H1 (cell line): ENCODE results near the gene MPRIP. TPM values are rescaled to one million over a fixed set of nuclear protein-coding genes. Genes with fewer than 3 reads are reported as not detected.
A peak's percentile ranks its signal among the peaks of the same experiment; 100 is the strongest.

Experiments used
- CTCF ChIA-PET: fragments of 300-600 bp; sonication (Branson Sonifier 250); formaldehyde crosslinking; loops from one replicate; lab custom pipeline; 2021; ENCODE audit not compliant: partially characterized antibody; lab: Charles Lee
- POLR2A ChIA-PET: fragments of 300-600 bp; sonication (Branson Sonifier 250); formaldehyde crosslinking; loops from one replicate; lab custom pipeline; 2021; ENCODE audit warnings: inconsistent platforms; ENCODE audit not compliant: partially characterized antibody; lab: Charles Lee
- DNase-seq, 2 experiments: peaks; one replicate each; pipeline versions ENCODE4 v3.0.0 to v3.0.0-alpha.2; 2010 to 2022; ENCODE audit warnings: low spot score in 2 of 2, low read depth in 1 of 2, mixed read lengths in 1 of 2
- FAIRE-seq: peaks from 2 replicates; lab custom pipeline; 2011; peaks lifted over from hg19 to GRCh38; lab: Jason Lieb, UNC
- H2AFZ ChIP-seq: 2 replicates; pipeline ENCODE4 v1.8.1; 2012; ENCODE audit warnings: low read length, inconsistent platforms
- H2AK5ac ChIP-seq: 2 replicates; pipeline ENCODE4 v1.6.1; 2013; ENCODE audit warnings: low read depth, low read length
- H2BK120ac ChIP-seq: replicated peaks from 2 replicates; pipeline ENCODE3; 2013; ENCODE audit warnings: low read depth, low read length, inconsistent platforms
- H2BK12ac ChIP-seq: 2 replicates; pipeline ENCODE4 v1.6.1; 2013; ENCODE audit warnings: low read depth, low read length
- H2BK15ac ChIP-seq: 2 replicates; pipeline ENCODE4 v1.6.1; 2013; ENCODE audit warnings: low read length
- H2BK20ac ChIP-seq: 2 replicates; pipeline ENCODE4 v1.6.1; 2013; ENCODE audit warnings: low read length
- H2BK5ac ChIP-seq: 2 replicates; pipeline ENCODE4 v1.6.1; 2013; ENCODE audit warnings: low read depth, low read length
- H3K14ac ChIP-seq: 2 replicates; pipeline ENCODE4 v1.6.1; 2013; ENCODE audit warnings: inconsistent platforms; ENCODE audit not compliant: insufficient read length
- H3K18ac ChIP-seq: 2 replicates; pipeline ENCODE4 v1.6.1; 2013; ENCODE audit warnings: low read length; ENCODE audit errors: extremely low read depth
- H3K23ac ChIP-seq: 2 replicates; pipeline ENCODE4 v1.6.1; 2013; ENCODE audit warnings: inconsistent platforms; ENCODE audit not compliant: insufficient read length
- H3K23me2 ChIP-seq: 2 replicates; pipeline ENCODE4 v1.6.1; 2013; ENCODE audit warnings: low read depth, low read length
- H3K27ac ChIP-seq: 2 replicates; pipeline ENCODE4 v1.6.1; 2011; ENCODE audit warnings: low read depth, low read length, inconsistent platforms
- H3K27me3 ChIP-seq, 4 experiments: replicated peaks in 1 of 4; 1 replicate in 1 of 4; 2 replicates in 3 of 4; pipeline versions ENCODE4 v1.6.1 to v1.8.1; 2011 to 2013; ENCODE audit warnings: low read length in 3 of 4, mild to moderate bottlenecking in 3 of 4, inconsistent platforms in 2 of 4, mixed read lengths in 2 of 4, moderate library complexity in 1 of 4; ENCODE audit not compliant: control insufficient read depth in 3 of 4, insufficient read depth in 3 of 4; ENCODE audit errors: extremely low read depth in 1 of 4
- H3K36me3 ChIP-seq, 4 experiments: 2 replicates each; pipeline versions ENCODE4 v1.6.1 to v1.8.1; 2011 to 2013; ENCODE audit warnings: mild to moderate bottlenecking in 4 of 4, low read length in 3 of 4, moderate library complexity in 2 of 4, control low read depth in 1 of 4, inconsistent platforms in 1 of 4; ENCODE audit not compliant: insufficient read depth in 4 of 4, control insufficient read depth in 2 of 4
- H3K4ac ChIP-seq: replicated peaks from 2 replicates; pipeline ENCODE3; 2013; ENCODE audit warnings: low read length, low read depth, mixed read lengths, inconsistent platforms; ENCODE audit not compliant: insufficient read length
- H3K4me1 ChIP-seq, 4 experiments: replicated peaks in 1 of 4; 1 replicate in 1 of 4; 2 replicates in 3 of 4; pipeline versions ENCODE4 v1.6.1 to v1.8.1; 2011 to 2013; ENCODE audit warnings: low read length in 3 of 4, inconsistent platforms in 2 of 4, mixed read lengths in 1 of 4; ENCODE audit not compliant: insufficient read depth in 4 of 4, control insufficient read depth in 3 of 4
- H3K4me2 ChIP-seq, 2 experiments: 2 replicates each; pipeline versions ENCODE4 v1.6.1 to v1.8.1; 2011 to 2013; ENCODE audit warnings: low read depth in 2 of 2, low read length in 2 of 2, control low read depth in 1 of 2, inconsistent platforms in 1 of 2, mild to moderate bottlenecking in 1 of 2; ENCODE audit not compliant: insufficient read depth in 1 of 2
- H3K4me3 ChIP-seq, 4 experiments: fragments of 200-600, 300-600 bp in 1 of 4; sonication (generic), shearing (Covaris generic), sonication (Bioruptor Twin) in 1 of 4; 2 replicates each; pipeline versions ENCODE4 v1.5.1 to v1.8.1; 2011 to 2016; ENCODE audit warnings: low read length in 4 of 4, low read depth in 3 of 4, control low read depth in 2 of 4, inconsistent platforms in 2 of 4, mild to moderate bottlenecking in 2 of 4, mixed read lengths in 1 of 4, moderate library complexity in 1 of 4; ENCODE audit not compliant: insufficient read depth in 2 of 4; ENCODE audit errors: extremely low read depth in 1 of 4
- H3K56ac ChIP-seq: replicated peaks from 2 replicates; pipeline ENCODE3; 2013; ENCODE audit warnings: low read depth, mild to moderate bottlenecking, mixed read lengths, low read length, inconsistent platforms; ENCODE audit not compliant: insufficient read length
- H3K79me1 ChIP-seq: 2 replicates; pipeline ENCODE4 v1.6.1; 2013; ENCODE audit warnings: low read depth, low read length, control low read depth
- H3K79me2 ChIP-seq, 2 experiments: 2 replicates each; pipeline versions ENCODE4 v1.6.1 to v1.8.1; 2012 to 2013; ENCODE audit warnings: low read length in 2 of 2, mild to moderate bottlenecking in 2 of 2, inconsistent platforms in 1 of 2; ENCODE audit not compliant: insufficient read depth in 2 of 2, control insufficient read depth in 1 of 2
- H3K9ac ChIP-seq, 4 experiments: replicated peaks in 1 of 4; 1 replicate in 1 of 4; 2 replicates in 3 of 4; pipeline versions ENCODE4 v1.6.1 to v1.8.1; 2011 to 2013; ENCODE audit warnings: low read depth in 3 of 4, low read length in 3 of 4, control low read depth in 2 of 4, mild to moderate bottlenecking in 2 of 4, moderate library complexity in 2 of 4, inconsistent platforms in 1 of 4; ENCODE audit errors: extremely low read depth in 1 of 4
- H3K9me3 ChIP-seq, 2 experiments: 2 replicates each; pipeline versions ENCODE4 v1.6.1 to v1.8.1; 2012 to 2013; ENCODE audit warnings: mild to moderate bottlenecking in 2 of 2, moderate library complexity in 2 of 2, control low read depth in 1 of 2, inconsistent platforms in 1 of 2, low read depth in 1 of 2, low read length in 1 of 2, mixed read lengths in 1 of 2; ENCODE audit not compliant: insufficient read depth in 2 of 2
- H4K20me1 ChIP-seq, 2 experiments: replicated peaks in 1 of 2; 2 replicates each; pipeline versions ENCODE3 to v1.8.1; 2011 to 2013; ENCODE audit warnings: inconsistent platforms in 2 of 2, low read length in 2 of 2, mild to moderate bottlenecking in 1 of 2; ENCODE audit not compliant: insufficient read depth in 2 of 2, control insufficient read depth in 1 of 2
- H4K5ac ChIP-seq: 2 replicates; pipeline ENCODE4 v1.6.1; 2013; ENCODE audit warnings: low read length, low read depth, mixed read lengths, inconsistent platforms; ENCODE audit not compliant: insufficient read length
- H4K8ac ChIP-seq: 2 replicates; pipeline ENCODE4 v1.8.0; 2013; ENCODE audit warnings: mild to moderate bottlenecking, moderate library complexity, low read length, inconsistent platforms; ENCODE audit not compliant: insufficient read depth; ENCODE audit errors: extremely low read depth
- H4K91ac ChIP-seq: replicated peaks from 2 replicates; pipeline ENCODE3; 2013; ENCODE audit warnings: low read length, mixed read lengths, inconsistent platforms; ENCODE audit not compliant: insufficient read length
- SUZ12 ChIP-seq: fragments of 200-600 bp; sonication (generic); IDR thresholded peaks from 2 replicates; pipeline ENCODE4 v1.6.1; 2012; ENCODE audit warnings: mild to moderate bottlenecking, inconsistent platforms, low read length, moderate library complexity, mixed read lengths
- WGBS, 2 experiments: shearing (Covaris generic) in 1 of 2; methylation state at CpG; one replicate each; pipeline versions ENCODE4 v1.1.6 to v1.1.7; 2013 to 2015; ENCODE audit warnings: low lambda C conversion rate in 2 of 2, mixed read lengths in 2 of 2, inconsistent platforms in 1 of 2, low coverage in 1 of 2, missing lambda C conversion rate in 1 of 2; ENCODE audit not compliant: insufficient replicate concordance in 2 of 2, insufficient coverage in 1 of 2, insufficient read length in 1 of 2; ENCODE audit errors: extremely low coverage in 1 of 2, missing lambda C conversion rate in 1 of 2; 5-methylcytosine and 5-hydroxymethylcytosine counted together
- long read RNA-seq, 2 experiments: library from RNA in 1 of 2; library from capped mRNA in 1 of 2; stranded (forward); transcript quantifications; one replicate each; pipeline ENCODE4 v2.0.0, GENCODE V29; 2021; ENCODE audit warnings: inconsistent platforms in 1 of 2
- polyA minus RNA-seq, 3 experiments: library from RNA; depleted of rRNA, polyadenylated mRNA; stranded (reverse); fragments of >200 nt; gene quantifications; 1 replicate in 2 of 3; 2 replicates in 1 of 3; pipeline ENCODE4 v1.2.3, GENCODE V29; 2011
- polyA plus RNA-seq, 7 experiments: library from polyadenylated mRNA; depleted of rRNA in 3 of 7; stranded (reverse) in 5 of 7; unstranded in 2 of 7; fragments of >200 nt in 5 of 7; fragments of 200-250 nt in 2 of 7; gene quantifications; 1 replicate in 5 of 7; 2 replicates in 1 of 7; 4 replicates in 1 of 7; pipeline versions ENCODE4 v1.2.1 to v1.2.3, GENCODE V29; 2011 to 2013; ENCODE audit warnings: missing spikeins in 2 of 7, mixed read lengths in 2 of 7
- total RNA-seq: library from RNA; stranded (reverse); fragmentation: NEBNext Ultra II Directional; extraction: Animal tissue kit (Norgen Biotek cat#: 25700); gene quantifications from 2 replicates; pipeline ENCODE4 v1.2.1, GENCODE V29; 2021

Gene MPRIP
- total RNA-seq (145 and 146 TPM in 2 replicates), polyA plus RNA-seq (2011; rRNA removed) (48.6 and 62.8 TPM in 2 replicates), polyA minus RNA-seq (2011; rRNA and poly(A)+ RNA removed) (82.0 and 97.2 TPM in 2 replicates)
- 54.0 TPM for polyA plus RNA-seq (2011; cell fraction: cytosol; rRNA removed)
- 111 TPM for polyA plus RNA-seq (2011; cell fraction: nucleus; rRNA removed)
- polyA plus RNA-seq (2012, experiment 1 of 2) = 77.7 to 92.1 TPM (median 86.1 TPM) in 4 replicates
- 68.9 TPM for polyA plus RNA-seq (2012, experiment 2 of 2)
- 55.7 TPM for polyA plus RNA-seq (2013, experiment 1 of 2)
- polyA plus RNA-seq (2013, experiment 2 of 2) = 57.6 TPM
- 58.9 TPM for polyA minus RNA-seq (2011; cell fraction: cytosol; rRNA and poly(A)+ RNA removed)
- 60.1 TPM for polyA minus RNA-seq (2011; cell fraction: nucleus; rRNA and poly(A)+ RNA removed)
- long read RNA-seq, experiment 1, partial matches to known transcripts = 31 of 46 reads
- long read RNA-seq, experiment 1, other reads (novel, unspliced or antisense) = 14 of 46 reads
- long read RNA-seq, experiment 2, partial matches to known transcripts = 1 of 5 reads
- long read RNA-seq, experiment 2, other reads (novel, unspliced or antisense) = 4 of 5 reads

DNA sequence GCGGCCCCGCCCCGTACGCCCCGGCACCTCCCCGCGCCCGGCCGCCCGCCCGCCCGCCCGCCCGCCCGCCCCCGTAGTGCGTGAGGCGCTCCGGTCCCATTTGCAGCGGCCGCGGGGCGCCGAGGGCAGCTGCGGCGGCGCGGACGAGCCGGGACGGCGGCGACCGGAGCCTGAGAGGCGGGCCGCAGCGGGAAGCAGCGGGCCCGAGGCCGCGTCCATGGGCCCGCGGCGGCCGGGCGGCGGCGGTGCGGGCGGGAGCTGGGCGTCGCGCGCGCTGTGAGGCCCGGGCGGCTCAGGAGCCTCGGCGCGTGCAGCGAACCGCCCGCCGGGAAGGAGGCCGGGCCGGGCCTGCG, at the start of gene MPRIP:
Gene MPRIP, plus strand, starts transcription at position 74 of the 353 bp plus-strand sequence. CDS start 392 bp downstream, outside the sequence.
- Histone ChIP-seq H4K91ac (no peak within 1 kb of the TSS), H2AFZ (peak within 1 kb of the TSS; percentile 90; the same call in 1 of the 2 replicates), H3K14ac (no peak within 1 kb of the TSS), H3K9ac (peak within 1 kb of the TSS; percentile 21 to 82 (median 62); a peak in 6 of 7 replicates), H3K4me1 (peaks cover 3 to 12% (median 8%) of the 10 kb centered on the region in 4 experiments; a peak in 5 of 7 replicates), H3K27me3 (peaks cover 0 to 5% (median 3%) of the 10 kb centered on the region in 4 experiments; a peak in 2 of 7 replicates), H4K8ac (peak within 1 kb of the TSS; percentile 38), H3K4me2 (peak within 1 kb of the TSS; percentile 87 to 96), H3K27ac (no peak within 1 kb of the TSS), H4K5ac (no peak within 1 kb of the TSS), H2BK5ac (no peak within 1 kb of the TSS), H3K18ac (0 out of 2 replicates have a peak within 1 kb of the TSS, but pooled peaks have one; percentile 17), H3K4me3 (peak within 1 kb of the TSS; percentile 56 to 83 (median 80)), H4K20me1 (peaks cover 1 to 10% of the 10 kb centered on the region in 2 experiments), H3K79me1 (peaks cover 9% of the 10 kb centered on the region), H3K23me2 (peaks cover 7% of the 10 kb centered on the region), H3K56ac (no peak within 1 kb of the TSS), H2BK12ac (no peak within 1 kb of the TSS), H2AK5ac (no peak within 1 kb of the TSS), H3K79me2 (peaks cover 8 to 44% of the 10 kb centered on the region in 2 experiments), H3K9me3 (no peaks in the 10 kb centered on the region), H3K36me3 (no peaks in the 10 kb centered on the region), H3K4ac (no peak within 1 kb of the TSS), H2BK120ac (no peak within 1 kb of the TSS), H2BK15ac (no peak within 1 kb of the TSS), H2BK20ac (no peak within 1 kb of the TSS), H3K23ac (no peak within 1 kb of the TSS)
- no CpG with 5 or more reads among the region's 67 CpGs for WGBS, 2 experiments
- ChIA-PET CTCF (interaction anchor here (1.3 to 2.1 kb wide), 3 partner anchors 13 to 142 kb away, joined by 3 to 10 read pairs (median 4); no protein-coding TSS in a partner anchor), POLR2A (interaction anchor here (3.6 kb wide), 1 partner anchor 13 kb away, joined by 15 read pairs; no protein-coding TSS in a partner anchor)
- FAIRE-seq (no peak), DNase-seq (no peak)
- TF ChIP-seq SUZ12 = no peak
